Keratinocyte (primary cell): ENCODE data around the gene ZSCAN26. TPM values are rescaled to one million over a fixed set of nuclear protein-coding genes. Genes with fewer than 3 reads are reported as not detected.

Experiments
- DNase-seq: peaks from one replicate; pipeline ENCODE4 v3.0.0-alpha.2; 2011; ENCODE audit warnings: low read depth, missing footprints, low spot score
- FAIRE-seq: peaks from 2 replicates; lab custom pipeline; 2011; peaks lifted over from hg19 to GRCh38; lab: Jason Lieb, UNC
- H2AFZ ChIP-seq: 2 replicates; pipeline ENCODE4 v1.6.0; 2012; ENCODE audit warnings: low read length, control low read depth, inconsistent platforms; ENCODE audit not compliant: control insufficient read depth
- H3K27ac ChIP-seq: 2 replicates; pipeline ENCODE4 v1.5.1; 2011; ENCODE audit warnings: low read length; ENCODE audit not compliant: control insufficient read depth, insufficient read depth
- H3K27me3 ChIP-seq: 3 replicates; pipeline ENCODE4 v1.6.0; 2011; ENCODE audit warnings: low read length; ENCODE audit not compliant: control insufficient read depth, insufficient read depth; ENCODE audit errors: extremely low read depth
- H3K36me3 ChIP-seq, 2 experiments: 2 replicates in 1 of 2; 3 replicates in 1 of 2; pipeline ENCODE4 v1.5.1; 2011; ENCODE audit warnings: low read length in 2 of 2, mild to moderate bottlenecking in 1 of 2; ENCODE audit not compliant: control insufficient read depth in 2 of 2, insufficient read depth in 2 of 2; ENCODE audit errors: extremely low read depth in 1 of 2
- H3K4me1 ChIP-seq: 3 replicates; pipeline ENCODE4 v1.5.1; 2011; ENCODE audit warnings: low read length; ENCODE audit not compliant: control insufficient read depth, insufficient read depth; ENCODE audit errors: extremely low read depth
- H3K4me2 ChIP-seq: 3 replicates; pipeline ENCODE4 v1.6.0; 2011; ENCODE audit warnings: low read depth, low read length; ENCODE audit not compliant: control insufficient read depth, insufficient read depth; ENCODE audit errors: extremely low read depth
- H3K4me3 ChIP-seq, 3 experiments: fragments of 200-600 bp in 1 of 3; sonication (generic) in 1 of 3; 2 replicates in 2 of 3; 3 replicates in 1 of 3; pipeline ENCODE4 v1.5.1; 2011 to 2016; ENCODE audit warnings: low read length in 3 of 3, mild to moderate bottlenecking in 3 of 3, control low read depth in 2 of 3, inconsistent platforms in 1 of 3, low read depth in 1 of 3, mixed read lengths in 1 of 3, mixed run types in 1 of 3, moderate library complexity in 1 of 3; ENCODE audit not compliant: control insufficient read depth in 2 of 3, insufficient read depth in 2 of 3; ENCODE audit errors: extremely low read depth in 1 of 3
- H3K79me2 ChIP-seq: 2 replicates; pipeline ENCODE4 v1.6.0; 2012; ENCODE audit warnings: low read length; ENCODE audit not compliant: control insufficient read depth, insufficient read depth
- H3K9ac ChIP-seq: 3 replicates; pipeline ENCODE4 v1.6.0; 2011; ENCODE audit warnings: low read length; ENCODE audit not compliant: control insufficient read depth, insufficient read depth; ENCODE audit errors: extremely low read depth
- H3K9me1 ChIP-seq: 3 replicates; pipeline ENCODE4 v1.6.0; 2011; ENCODE audit warnings: low read length; ENCODE audit not compliant: control insufficient read depth, insufficient read depth; ENCODE audit errors: extremely low read depth
- H3K9me3 ChIP-seq: 2 replicates; pipeline ENCODE4 v1.5.1; 2012; ENCODE audit warnings: low read depth, low read length; ENCODE audit not compliant: control insufficient read depth
- H4K20me1 ChIP-seq: 3 replicates; pipeline ENCODE4 v1.6.0; 2011; ENCODE audit warnings: low read length; ENCODE audit not compliant: control insufficient read depth, insufficient read depth; ENCODE audit errors: extremely low read depth
- CTCF ChIP-seq, 3 experiments: IDR thresholded peaks in 1 of 3; conservative IDR thresholded peaks in 1 of 3; optimal IDR thresholded peaks in 1 of 3; 2 replicates in 2 of 3; 3 replicates in 1 of 3; pipeline versions ENCODE3 to v1.5.1; 2011; ENCODE audit warnings: low read length in 3 of 3, mild to moderate bottlenecking in 3 of 3, moderate library complexity in 2 of 3, control low read depth in 1 of 3, inconsistent platforms in 1 of 3; ENCODE audit not compliant: insufficient read depth in 2 of 3; ENCODE audit errors: extremely low read depth in 1 of 3
- EZH2 ChIP-seq: IDR thresholded peaks from one replicate; pipeline ENCODE4 v1.6.1; 2012; ENCODE audit warnings: inconsistent platforms, mild to moderate bottlenecking, low read length, moderate library complexity
- dilution Hi-C: fragments of 300-500 bp; cut with MboI; formaldehyde crosslinking; loops from one replicate; pipeline ENCODE4 v1.7.0; 2020; ENCODE audit warnings: low sequenced_read_pairs; ENCODE audit not compliant: extremely low pct_ligation_motif_present
- polyA plus RNA-seq, 5 experiments: library from polyadenylated mRNA; depleted of rRNA in 3 of 5; stranded (reverse) in 3 of 5; stranded (forward) in 1 of 5; unstranded in 1 of 5; fragments of >200 nt; gene quantifications; 1 replicate in 1 of 5; 2 replicates in 3 of 5; 3 replicates in 1 of 5; pipeline versions ENCODE4 v1.2.1 to v1.2.3, GENCODE V29; 2011 to 2012; ENCODE audit warnings: missing spikeins in 2 of 5, low read depth in 1 of 5, low replicate concordance in 1 of 5

Gene ZSCAN26
- polyA plus RNA-seq, 1 donor (not counting 4 experiments of a cell fraction or from before 2014, with no cell fraction given), result 9.8 TPM

GRCh38 chr6:28245206-28245941 is 21.6 kb upstream of the ZSCAN26 start:
- H2AFZ ChIP-seq, result no peak overlapping the region
- H3K9ac ChIP-seq, result no peak overlapping the region
- no peaks in the 10 kb centered on the region for H3K27me3 ChIP-seq
- H3K27ac ChIP-seq, result no peak overlapping the region
- H4K20me1 ChIP-seq, result no peaks in the 10 kb centered on the region
- peaks cover under 1% of the 10 kb centered on the region for H3K4me1 ChIP-seq
- FAIRE-seq (peak; percentile 17), DNase-seq (no peak)
- TF ChIP-seq EZH2, result no peak
- no peak for TF ChIP-seq CTCF (optimal IDR thresholded peaks at IDR 0.05 in 1 of 3, IDR thresholded peaks at IDR 0.05 in 1 of 3, conservative IDR thresholded peaks at IDR 0.05 in 1 of 3; ENCODE audit: extremely low read depth in 1 of 3, insufficient read depth in 2 of 3, low read length in 3 of 3)
- no peak overlapping the region for H3K4me3 ChIP-seq
- H3K36me3 ChIP-seq, result peaks cover 9% of the 10 kb centered on the region in 2 experiments
- H3K4me2 ChIP-seq, result no peak overlapping the region
- no peaks in the 10 kb centered on the region for H3K9me1 ChIP-seq
- dilution Hi-C loops, result no loop called here
- H3K9me3 ChIP-seq, result no peaks in the 10 kb centered on the region
- H3K79me2 ChIP-seq, result peaks cover 2% of the 10 kb centered on the region

DNA sequence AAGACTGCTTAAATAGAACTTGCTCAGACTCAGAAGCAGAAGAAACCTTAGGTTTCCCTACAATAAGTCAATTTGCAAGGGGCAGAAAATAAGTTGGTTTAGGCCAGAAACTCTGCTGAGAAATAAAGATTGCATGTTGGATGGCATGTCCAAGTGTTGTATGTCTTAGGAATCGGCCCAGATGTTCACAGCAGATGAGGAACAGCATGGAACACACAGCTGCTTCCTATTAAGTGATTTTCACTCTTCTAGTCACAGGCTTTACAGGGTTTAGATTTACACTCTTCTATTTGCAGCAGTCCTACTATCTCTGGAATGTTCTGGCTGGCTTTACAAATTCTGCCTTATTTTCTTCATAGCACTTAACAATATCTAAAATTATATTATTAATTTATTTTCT is 18.0 kb upstream of the ZSCAN26 start:
- Histone ChIP-seq H3K9ac (no peak overlapping the region), H3K4me2 (no peak overlapping the region), H3K9me1 (no peaks in the 10 kb centered on the region), H3K4me3 (no peak overlapping the region), H3K79me2 (peaks cover 14% of the 10 kb centered on the region), H3K9me3 (no peaks in the 10 kb centered on the region), H3K36me3 (peaks cover 9% of the 10 kb centered on the region in 2 experiments), H4K20me1 (no peaks in the 10 kb centered on the region), H2AFZ (no peak overlapping the region), H3K4me1 (peaks cover 11% of the 10 kb centered on the region), H3K27ac (no peak overlapping the region), H3K27me3 (no peaks in the 10 kb centered on the region)
- dilution Hi-C loops, result no loop called here
- TF ChIP-seq EZH2 (no peak), CTCF (optimal IDR thresholded peaks at IDR 0.05 in 1 of 3, IDR thresholded peaks at IDR 0.05 in 1 of 3, conservative IDR thresholded peaks at IDR 0.05 in 1 of 3; ENCODE audit: extremely low read depth in 1 of 3, insufficient read depth in 2 of 3, low read length in 3 of 3) (no peak)
- FAIRE-seq (no peak), DNase-seq (no peak)
